Cardiac muscle cell (in vitro differentiated cells and primary cell): ENCODE results near the gene SLC25A21. TPM values are rescaled to one million over a fixed set of nuclear protein-coding genes. Genes with fewer than 3 reads are reported as not detected.
A peak's percentile ranks its signal among the peaks of the same experiment; 100 is the strongest.

Source experiments
- DNase-seq, 2 donors: peaks; one replicate each; pipeline versions ENCODE4 v3.0.0 to v3.0.0-alpha.2; 2010 to 2017; ENCODE audit warnings: low read depth in 1 of 2, low spot score in 1 of 2
- H3K27ac ChIP-seq: fragments of 200-600 bp; sonication (generic); 2 replicates; pipeline ENCODE4 v1.5.1; 2016
- H3K27me3 ChIP-seq: fragments of 200-600 bp; sonication (generic); 2 replicates; pipeline ENCODE4 v1.6.0; 2016; ENCODE audit warnings: control low read depth
- H3K36me3 ChIP-seq: fragments of 200-600 bp; sonication (generic); 2 replicates; pipeline ENCODE4 v1.5.1; 2016; ENCODE audit warnings: control low read depth
- H3K4me1 ChIP-seq: fragments of 200-600 bp; sonication (generic); 2 replicates; pipeline ENCODE4 v1.8.1; 2017; ENCODE audit warnings: low read depth, mild to moderate bottlenecking, mixed run types
- H3K4me3 ChIP-seq: fragments of 200-600 bp; sonication (generic); 2 replicates; pipeline ENCODE4 v1.5.1; 2016; ENCODE audit warnings: mild to moderate bottlenecking
- H3K9me3 ChIP-seq: fragments of 200-600 bp; sonication (generic); 2 replicates; pipeline ENCODE4 v1.5.1; 2017; ENCODE audit warnings: low read depth, mild to moderate bottlenecking, control low read depth
- CTCF ChIP-seq: IDR thresholded peaks from 2 replicates; pipeline ENCODE4 v1.5.1; 2012; ENCODE audit warnings: low read depth, mild to moderate bottlenecking, low read length
- polyA plus RNA-seq: library from polyadenylated mRNA; unstranded; fragments of >200 nt; fragmentation: Nextera tagmentation; extraction: Ambion mirVana; gene quantifications from 2 replicates; pipeline ENCODE4 v1.2.1, GENCODE V29; 2016
- total RNA-seq: library from RNA; depleted of rRNA; stranded (reverse); fragments of >200 nt; gene quantifications from 2 replicates; pipeline ENCODE4 v1.2.3, GENCODE V29; 2016

SLC25A21 gene
- total and polyA plus RNA-seq, 2 experiments from 2014 or later = 0.63 to 8.4 TPM

DNA sequence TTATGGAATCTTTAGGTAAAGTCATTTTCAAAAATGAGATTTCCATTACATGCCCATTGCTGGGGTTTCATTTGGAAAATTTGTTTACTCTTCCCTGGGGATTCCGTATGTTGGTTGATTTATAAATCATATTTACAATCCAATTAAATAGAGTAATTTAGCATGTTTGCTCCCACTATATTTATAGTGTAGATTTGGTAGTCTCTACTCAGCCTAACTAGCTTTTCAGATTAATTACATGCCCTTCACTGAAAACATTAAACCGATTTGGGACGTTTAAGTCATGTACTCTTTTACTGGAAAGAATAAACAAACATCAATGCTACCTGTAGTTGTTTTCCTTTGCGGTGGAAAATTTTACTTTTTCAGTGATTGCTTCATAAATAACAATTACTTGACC, 500.3 kb downstream of the SLC25A21 start:
- H3K36me3 ChIP-seq = no peaks in the 10 kb centered on the region
- no peak for TF ChIP-seq CTCF
- no peak overlapping the region for H3K27ac ChIP-seq
- no peaks in the 10 kb centered on the region for H3K9me3 ChIP-seq
- no peak overlapping the region for H3K4me3 ChIP-seq
- H3K4me1 ChIP-seq = no peaks in the 10 kb centered on the region
- H3K27me3 ChIP-seq = peaks cover 56% of the 10 kb centered on the region
- no peak for DNase-seq

DNA sequence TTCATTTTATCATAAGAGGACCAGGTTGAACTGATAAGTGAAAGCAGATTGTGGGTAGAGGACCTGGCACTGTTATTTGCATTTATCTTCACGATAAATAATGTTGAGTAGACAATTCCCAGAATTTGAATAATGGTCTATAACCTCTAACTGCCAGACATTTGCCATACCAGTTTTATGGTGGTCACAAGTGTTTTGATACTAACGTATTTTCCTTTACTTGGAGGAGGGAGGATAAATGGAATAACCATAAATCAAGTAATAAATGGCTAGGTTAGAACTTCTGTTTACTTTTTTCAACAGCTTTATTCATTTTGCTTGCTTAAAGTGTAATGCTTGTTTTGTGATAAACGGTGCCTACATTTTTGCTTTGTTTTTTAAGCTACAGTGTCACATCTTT, 501.3 kb downstream of the SLC25A21 start:
- H3K4me1 ChIP-seq = peaks cover 7% of the 10 kb centered on the region
- no peaks in the 10 kb centered on the region for H3K9me3 ChIP-seq
- no peak for TF ChIP-seq CTCF
- peaks cover 62% of the 10 kb centered on the region for H3K27me3 ChIP-seq
- H3K4me3 ChIP-seq = no peak overlapping the region
- no peak for DNase-seq
- H3K27ac ChIP-seq = no peak overlapping the region
- H3K36me3 ChIP-seq = no peaks in the 10 kb centered on the region

DNA sequence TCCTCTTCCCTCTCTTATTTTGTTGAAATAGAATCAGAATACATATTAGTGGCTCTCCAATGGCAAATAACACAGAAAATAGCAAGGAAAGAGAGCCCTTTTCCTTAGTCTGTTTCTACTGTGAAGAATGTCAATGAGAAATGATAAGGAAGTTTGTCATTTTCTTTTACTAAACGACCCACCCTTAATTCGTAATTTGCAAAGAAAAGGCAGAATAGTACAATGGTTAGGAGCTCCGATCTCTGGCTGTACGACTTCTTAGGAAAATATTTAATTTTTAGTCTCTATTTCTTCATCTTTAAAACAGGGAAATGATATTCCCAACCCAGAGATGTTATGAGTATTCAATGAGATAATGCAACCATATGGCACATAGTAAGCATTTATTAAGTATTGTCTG, 504.7 kb downstream of the SLC25A21 start:
- Histone ChIP-seq H3K36me3 (no peaks in the 10 kb centered on the region), H3K4me3 (no peak overlapping the region), H3K27me3 (peaks cover 95% of the 10 kb centered on the region), H3K27ac (no peak overlapping the region), H3K9me3 (no peaks in the 10 kb centered on the region), H3K4me1 (peaks cover 15% of the 10 kb centered on the region)
- no peak for TF ChIP-seq CTCF
- DNase-seq = no peak

GRCh38 chr14:36666416-36667206, 505.8 kb downstream of the SLC25A21 start:
- Histone ChIP-seq H3K9me3 (no peaks in the 10 kb centered on the region), H3K27me3 (peaks cover 100% of the 10 kb centered on the region), H3K4me1 (peaks cover 18% of the 10 kb centered on the region), H3K4me3 (peak overlapping the region; percentile 18), H3K27ac (no peak overlapping the region), H3K36me3 (no peaks in the 10 kb centered on the region)
- no peak for DNase-seq
- TF ChIP-seq CTCF = no peak

GRCh38 chr14:36665887-36666415, 506.5 kb downstream of the SLC25A21 start:
- DNase-seq = no peak
- H3K27me3 ChIP-seq = peaks cover 100% of the 10 kb centered on the region
- no peak for TF ChIP-seq CTCF
- H3K4me3 ChIP-seq = no peak overlapping the region
- H3K27ac ChIP-seq = no peak overlapping the region
- no peaks in the 10 kb centered on the region for H3K9me3 ChIP-seq
- peaks cover 22% of the 10 kb centered on the region for H3K4me1 ChIP-seq
- no peaks in the 10 kb centered on the region for H3K36me3 ChIP-seq
